Measurements from ENCODE around the gene EVA1A.

Gene EVA1A

GRCh38 chr2:75565472-75566462 lies 5.0 kb upstream of the EVA1A start:
- no peak overlapping the region for H3K27ac ChIP-seq
- H3K4me3 ChIP-seq = no peak overlapping the region

- no peak overlapping the region for H3K27ac ChIP-seq
- no peak overlapping the region for H3K4me3 ChIP-seq
Measured at GRCh38 chr2:75564713-75565359, 4.1 kb upstream of the EVA1A start.

GRCh38 chr2:75564026-75564688 lies 3.4 kb upstream of the EVA1A start:
- Histone ChIP-seq H3K4me3 (no peak overlapping the region), H3K27ac (peak overlapping the region in 1 of 21 experiments; percentile 17)

GRCh38 chr2:75563591-75563990 lies 2.9 kb upstream of the EVA1A start:
- H3K4me3 ChIP-seq = no peak overlapping the region
- peak overlapping the region in 1 of 21 experiments; percentile 21 for H3K27ac ChIP-seq

GRCh38 chr2:75562513-75562864 lies 1.8 kb upstream of the EVA1A start:
- Histone ChIP-seq H3K27ac (peak overlapping the region in 2 of 21 experiments; percentile 21 to 77), H3K4me3 (no peak overlapping the region)

GRCh38 chr2:75561566-75562512 lies 1.1 kb upstream of the EVA1A start:
- Histone ChIP-seq H3K27ac (peak overlapping the region in 6 of 21 experiments; percentile 24 to 91 (median 62)), H3K4me3 (peak overlapping the region in 1 of 7 experiments; percentile 66)

- Histone ChIP-seq H3K27ac (peak overlapping the region in 20 of 21 experiments; percentile 10 to 91 (median 62)), H3K4me3 (peak overlapping the region; percentile 45 to 66 (median 59))
Measured at GRCh38 chr2:75560022-75560767, 544 bp downstream of the EVA1A start.

GRCh38 chr2:75559680-75560021 lies 1.1 kb downstream of the EVA1A start:
- Histone ChIP-seq H3K4me3 (peak overlapping the region; percentile 45 to 66 (median 59)), H3K27ac (peak overlapping the region in 13 of 21 experiments; percentile 8 to 91 (median 77))

GRCh38 chr2:75558786-75559679 lies 1.7 kb downstream of the EVA1A start:
- Histone ChIP-seq H3K27ac (peak overlapping the region in 1 of 21 experiments; percentile 85), H3K4me3 (peak overlapping the region in 1 of 7 experiments; percentile 66)

GRCh38 chr2:75558136-75558535 lies 2.6 kb downstream of the EVA1A start:
- Histone ChIP-seq H3K4me3 (no peak overlapping the region), H3K27ac (no peak overlapping the region)

GRCh38 chr2:75557474-75558133 lies 3.1 kb downstream of the EVA1A start:
- H3K27ac ChIP-seq = no peak overlapping the region
- no peak overlapping the region for H3K4me3 ChIP-seq

GRCh38 chr2:75556679-75557366 lies 3.9 kb downstream of the EVA1A start:
- Histone ChIP-seq H3K4me3 (no peak overlapping the region), H3K27ac (no peak overlapping the region)

GRCh38 chr2:75555701-75556100 lies 5.0 kb downstream of the EVA1A start:
- H3K4me3 ChIP-seq = no peak overlapping the region
- H3K27ac ChIP-seq = no peak overlapping the region

- Histone ChIP-seq H3K4me3 (no peak overlapping the region), H3K27ac (no peak overlapping the region)
Measured at GRCh38 chr2:75553935-75554531, 6.7 kb downstream of the EVA1A start.

- Histone ChIP-seq H3K27ac (no peak overlapping the region), H3K4me3 (no peak overlapping the region)
Measured at GRCh38 chr2:75552222-75552621, 8.5 kb downstream of the EVA1A start.

- H3K27ac ChIP-seq = no peak overlapping the region
- no peak overlapping the region for H3K4me3 ChIP-seq
Measured at GRCh38 chr2:75551434-75551833, 9.3 kb downstream of the EVA1A start.
